SK-N-SH treated with all-trans-retinoic acid at 6 μM for 48 hours (cell line): Measurements from ENCODE around the gene METAP1D.

ENCODE experiments used
- ATAC-seq: fragments of 200-7000 bp; cut with Tn5 transposase; 3 replicates; pipeline ENCODE4 v1.9.1; 2020; ENCODE audit warnings: mild to moderate bottlenecking, moderate library complexity
- ARNTL ChIP-seq: fragments of 450-650 bp; formaldehyde crosslinking; IDR thresholded peaks from 2 replicates; pipeline ENCODE4 v1.5.0; 2020; ENCODE audit warnings: low read depth, mild to moderate bottlenecking, moderate library complexity, borderline replicate concordance
- BACH2 ChIP-seq: fragments of 250-450 bp; sonication (Bioruptor Pico); IDR thresholded peaks from 2 replicates; pipeline ENCODE4 v1.9.0; 2021; ENCODE audit warnings: mild to moderate bottlenecking, borderline replicate concordance
- CSDC2 ChIP-seq: fragments of 250-450 bp; sonication (Bioruptor Pico); IDR thresholded peaks from 2 replicates; pipeline ENCODE4 v1.5.0; 2020; ENCODE audit warnings: mild to moderate bottlenecking, moderate library complexity
- ESRRG ChIP-seq: fragments of 250-450 bp; sonication (Bioruptor Pico); IDR thresholded peaks from 2 replicates; pipeline ENCODE4 v1.6.1; 2021; ENCODE audit warnings: mild to moderate bottlenecking
- ISL1 ChIP-seq: fragments of 250-450 bp; sonication (Bioruptor Pico); IDR thresholded peaks from 2 replicates; pipeline ENCODE4 v2.1.2; 2022; ENCODE audit warnings: mild to moderate bottlenecking, moderate library complexity
- OSR1 ChIP-seq: fragments of 250-450 bp; sonication (Bioruptor Pico); IDR thresholded peaks from 2 replicates; pipeline ENCODE4 v1.8.0; 2022; ENCODE audit warnings: moderate library complexity, mild to moderate bottlenecking, inconsistent platforms
- PPARA ChIP-seq: fragments of 250-450 bp; sonication (Bioruptor Pico); IDR thresholded peaks from 2 replicates; pipeline ENCODE4 v1.5.0; 2020; ENCODE audit warnings: mild to moderate bottlenecking, borderline replicate concordance
- RARB ChIP-seq: fragments of 250-450 bp; sonication (Bioruptor Pico); IDR thresholded peaks from 2 replicates; pipeline ENCODE4 v1.8.0; 2021; ENCODE audit warnings: mild to moderate bottlenecking, moderate library complexity
- SNAI2 ChIP-seq: fragments of 250-450 bp; sonication (Bioruptor Pico); IDR thresholded peaks from 2 replicates; pipeline ENCODE4 v1.5.0; 2020; ENCODE audit warnings: mild to moderate bottlenecking, moderate library complexity
- TCF4 ChIP-seq: fragments of 250-450 bp; sonication (Bioruptor Pico); IDR thresholded peaks from 2 replicates; pipeline ENCODE4 v1.8.0; 2021; ENCODE audit warnings: mild to moderate bottlenecking, moderate library complexity, borderline replicate concordance
- TOX ChIP-seq: fragments of 250-450 bp; sonication (Bioruptor Pico); IDR thresholded peaks from 2 replicates; pipeline ENCODE4 v1.8.0; 2021; ENCODE audit warnings: mild to moderate bottlenecking, moderate library complexity, borderline replicate concordance
- ZC3H10 ChIP-seq: fragments of 250-450 bp; sonication (Bioruptor Pico); IDR thresholded peaks from 2 replicates; pipeline ENCODE4 v1.5.1; 2021; ENCODE audit warnings: mild to moderate bottlenecking, moderate library complexity
- ZFP3 ChIP-seq: fragments of 250-450 bp; sonication (Bioruptor Pico); IDR thresholded peaks from 2 replicates; pipeline ENCODE4 v1.5.0; 2020; ENCODE audit warnings: mild to moderate bottlenecking, moderate library complexity
- ZFP30 ChIP-seq: fragments of 450-650 bp; formaldehyde crosslinking; IDR thresholded peaks from 2 replicates; pipeline ENCODE4 v1.5.0; 2022; ENCODE audit warnings: mild to moderate bottlenecking, moderate library complexity
- ZNF565 ChIP-seq: fragments of 450-650 bp; formaldehyde crosslinking; conservative IDR thresholded peaks from 2 replicates; pipeline ENCODE4 v1.5.0; 2020; ENCODE audit warnings: low read depth, mild to moderate bottlenecking, moderate library complexity
- ZNF70 ChIP-seq: fragments of 450-650 bp; formaldehyde crosslinking; IDR thresholded peaks from 2 replicates; pipeline ENCODE4 v1.5.0; 2020; ENCODE audit warnings: mild to moderate bottlenecking, moderate library complexity
- TF ChIP-seq, protein P1 (sequence below): fragments of 250-450 bp; sonication (Bioruptor Pico); IDR thresholded peaks from 2 replicates; pipeline ENCODE4 v1.5.1; 2021; ENCODE audit warnings: mild to moderate bottlenecking, moderate library complexity
- TF ChIP-seq, protein P2 (sequence below): fragments of 250-450 bp; sonication (Bioruptor Pico); IDR thresholded peaks from 2 replicates; pipeline ENCODE4 v1.8.0; 2021; ENCODE audit warnings: low read depth, mild to moderate bottlenecking, moderate library complexity, borderline replicate concordance
- TF ChIP-seq, protein P3 (sequence below): fragments of 250-450 bp; sonication (Bioruptor Pico); IDR thresholded peaks from 2 replicates; pipeline ENCODE4 v1.8.0; 2020; ENCODE audit warnings: mild to moderate bottlenecking, moderate library complexity, borderline replicate concordance
- TF ChIP-seq, protein P4 (sequence below): fragments of 250-450 bp; sonication (Bioruptor Pico); IDR thresholded peaks from 2 replicates; pipeline ENCODE4 v1.5.0; 2020; ENCODE audit warnings: mild to moderate bottlenecking, moderate library complexity
- TF ChIP-seq, protein P5 (sequence below): fragments of 250-450 bp; sonication (Bioruptor Pico); IDR thresholded peaks from 2 replicates; pipeline ENCODE4 v1.5.1; 2020; ENCODE audit warnings: low read depth, mild to moderate bottlenecking, moderate library complexity

The METAP1D gene

DNA sequence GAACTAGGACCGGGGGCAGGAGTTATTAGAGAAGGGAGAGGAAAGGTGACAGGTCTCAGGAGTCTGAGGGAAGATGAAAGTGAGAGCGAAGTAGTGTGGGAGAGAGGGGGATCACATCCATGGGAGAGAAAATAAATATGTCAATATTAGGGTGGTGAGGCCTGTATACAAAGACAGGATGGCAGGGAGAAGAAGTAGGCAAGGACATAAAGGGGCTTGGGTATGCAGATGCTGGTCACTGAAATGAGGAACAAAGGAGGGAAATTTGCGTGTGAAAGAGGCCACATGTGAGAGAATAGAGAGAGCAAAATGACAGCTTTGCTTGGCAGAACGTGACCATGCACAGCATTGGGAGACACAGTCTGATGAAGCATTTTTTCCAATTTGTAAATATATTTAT lies 13.6 kb downstream of the METAP1D start:
- no peak for TF ChIP-seq ZC3H10 (CRISPR knock-in tag)
- TF ChIP-seq, protein P1, sequence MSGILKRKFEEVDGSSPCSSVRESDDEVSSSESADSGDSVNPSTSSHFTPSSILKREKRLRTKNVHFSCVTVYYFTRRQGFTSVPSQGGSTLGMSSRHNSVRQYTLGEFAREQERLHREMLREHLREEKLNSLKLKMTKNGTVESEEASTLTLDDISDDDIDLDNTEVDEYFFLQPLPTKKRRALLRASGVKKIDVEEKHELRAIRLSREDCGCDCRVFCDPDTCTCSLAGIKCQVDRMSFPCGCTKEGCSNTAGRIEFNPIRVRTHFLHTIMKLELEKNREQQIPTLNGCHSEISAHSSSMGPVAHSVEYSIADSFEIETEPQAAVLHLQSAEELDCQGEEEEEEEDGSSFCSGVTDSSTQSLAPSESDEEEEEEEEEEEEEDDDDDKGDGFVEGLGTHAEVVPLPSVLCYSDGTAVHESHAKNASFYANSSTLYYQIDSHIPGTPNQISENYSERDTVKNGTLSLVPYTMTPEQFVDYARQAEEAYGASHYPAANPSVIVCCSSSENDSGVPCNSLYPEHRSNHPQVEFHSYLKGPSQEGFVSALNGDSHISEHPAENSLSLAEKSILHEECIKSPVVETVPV (CRISPR knock-in tag), result no peak
- no peak for TF ChIP-seq CSDC2 (CRISPR knock-in tag)
- TF ChIP-seq, protein P2, sequence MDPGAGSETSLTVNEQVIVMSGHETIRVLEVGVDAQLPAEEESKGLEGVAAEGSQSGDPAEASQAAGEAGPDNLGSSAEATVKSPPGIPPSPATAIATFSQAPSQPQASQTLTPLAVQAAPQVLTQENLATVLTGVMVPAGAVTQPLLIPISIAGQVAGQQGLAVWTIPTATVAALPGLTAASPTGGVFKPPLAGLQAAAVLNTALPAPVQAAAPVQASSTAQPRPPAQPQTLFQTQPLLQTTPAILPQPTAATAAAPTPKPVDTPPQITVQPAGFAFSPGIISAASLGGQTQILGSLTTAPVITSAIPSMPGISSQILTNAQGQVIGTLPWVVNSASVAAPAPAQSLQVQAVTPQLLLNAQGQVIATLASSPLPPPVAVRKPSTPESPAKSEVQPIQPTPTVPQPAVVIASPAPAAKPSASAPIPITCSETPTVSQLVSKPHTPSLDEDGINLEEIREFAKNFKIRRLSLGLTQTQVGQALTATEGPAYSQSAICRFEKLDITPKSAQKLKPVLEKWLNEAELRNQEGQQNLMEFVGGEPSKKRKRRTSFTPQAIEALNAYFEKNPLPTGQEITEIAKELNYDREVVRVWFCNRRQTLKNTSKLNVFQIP (CRISPR knock-in tag), result no peak
- no peak for TF ChIP-seq ARNTL (CRISPR knock-in tag)
- TF ChIP-seq, protein P3, sequence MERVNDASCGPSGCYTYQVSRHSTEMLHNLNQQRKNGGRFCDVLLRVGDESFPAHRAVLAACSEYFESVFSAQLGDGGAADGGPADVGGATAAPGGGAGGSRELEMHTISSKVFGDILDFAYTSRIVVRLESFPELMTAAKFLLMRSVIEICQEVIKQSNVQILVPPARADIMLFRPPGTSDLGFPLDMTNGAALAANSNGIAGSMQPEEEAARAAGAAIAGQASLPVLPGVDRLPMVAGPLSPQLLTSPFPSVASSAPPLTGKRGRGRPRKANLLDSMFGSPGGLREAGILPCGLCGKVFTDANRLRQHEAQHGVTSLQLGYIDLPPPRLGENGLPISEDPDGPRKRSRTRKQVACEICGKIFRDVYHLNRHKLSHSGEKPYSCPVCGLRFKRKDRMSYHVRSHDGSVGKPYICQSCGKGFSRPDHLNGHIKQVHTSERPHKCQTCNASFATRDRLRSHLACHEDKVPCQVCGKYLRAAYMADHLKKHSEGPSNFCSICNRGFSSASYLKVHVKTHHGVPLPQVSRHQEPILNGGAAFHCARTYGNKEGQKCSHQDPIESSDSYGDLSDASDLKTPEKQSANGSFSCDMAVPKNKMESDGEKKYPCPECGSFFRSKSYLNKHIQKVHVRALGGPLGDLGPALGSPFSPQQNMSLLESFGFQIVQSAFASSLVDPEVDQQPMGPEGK (CRISPR knock-in tag), result no peak
- TF ChIP-seq PPARA, result no peak
- TF ChIP-seq, protein P4, sequence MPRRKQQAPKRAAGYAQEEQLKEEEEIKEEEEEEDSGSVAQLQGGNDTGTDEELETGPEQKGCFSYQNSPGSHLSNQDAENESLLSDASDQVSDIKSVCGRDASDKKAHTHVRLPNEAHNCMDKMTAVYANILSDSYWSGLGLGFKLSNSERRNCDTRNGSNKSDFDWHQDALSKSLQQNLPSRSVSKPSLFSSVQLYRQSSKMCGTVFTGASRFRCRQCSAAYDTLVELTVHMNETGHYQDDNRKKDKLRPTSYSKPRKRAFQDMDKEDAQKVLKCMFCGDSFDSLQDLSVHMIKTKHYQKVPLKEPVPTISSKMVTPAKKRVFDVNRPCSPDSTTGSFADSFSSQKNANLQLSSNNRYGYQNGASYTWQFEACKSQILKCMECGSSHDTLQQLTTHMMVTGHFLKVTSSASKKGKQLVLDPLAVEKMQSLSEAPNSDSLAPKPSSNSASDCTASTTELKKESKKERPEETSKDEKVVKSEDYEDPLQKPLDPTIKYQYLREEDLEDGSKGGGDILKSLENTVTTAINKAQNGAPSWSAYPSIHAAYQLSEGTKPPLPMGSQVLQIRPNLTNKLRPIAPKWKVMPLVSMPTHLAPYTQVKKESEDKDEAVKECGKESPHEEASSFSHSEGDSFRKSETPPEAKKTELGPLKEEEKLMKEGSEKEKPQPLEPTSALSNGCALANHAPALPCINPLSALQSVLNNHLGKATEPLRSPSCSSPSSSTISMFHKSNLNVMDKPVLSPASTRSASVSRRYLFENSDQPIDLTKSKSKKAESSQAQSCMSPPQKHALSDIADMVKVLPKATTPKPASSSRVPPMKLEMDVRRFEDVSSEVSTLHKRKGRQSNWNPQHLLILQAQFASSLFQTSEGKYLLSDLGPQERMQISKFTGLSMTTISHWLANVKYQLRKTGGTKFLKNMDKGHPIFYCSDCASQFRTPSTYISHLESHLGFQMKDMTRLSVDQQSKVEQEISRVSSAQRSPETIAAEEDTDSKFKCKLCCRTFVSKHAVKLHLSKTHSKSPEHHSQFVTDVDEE (CRISPR knock-in tag), result no peak
- TF ChIP-seq ZNF70 (CRISPR knock-in tag), result no peak
- no peak for TF ChIP-seq ISL1 (CRISPR knock-in tag)
- TF ChIP-seq SNAI2 (CRISPR knock-in tag), result no peak
- no peak for TF ChIP-seq TOX (CRISPR knock-in tag)
- no peak for TF ChIP-seq TCF4 (CRISPR knock-in tag)
- TF ChIP-seq ZNF565 (CRISPR knock-in tag), result no peak
- no peak for TF ChIP-seq ZFP3 (CRISPR knock-in tag)
- TF ChIP-seq, protein P5, sequence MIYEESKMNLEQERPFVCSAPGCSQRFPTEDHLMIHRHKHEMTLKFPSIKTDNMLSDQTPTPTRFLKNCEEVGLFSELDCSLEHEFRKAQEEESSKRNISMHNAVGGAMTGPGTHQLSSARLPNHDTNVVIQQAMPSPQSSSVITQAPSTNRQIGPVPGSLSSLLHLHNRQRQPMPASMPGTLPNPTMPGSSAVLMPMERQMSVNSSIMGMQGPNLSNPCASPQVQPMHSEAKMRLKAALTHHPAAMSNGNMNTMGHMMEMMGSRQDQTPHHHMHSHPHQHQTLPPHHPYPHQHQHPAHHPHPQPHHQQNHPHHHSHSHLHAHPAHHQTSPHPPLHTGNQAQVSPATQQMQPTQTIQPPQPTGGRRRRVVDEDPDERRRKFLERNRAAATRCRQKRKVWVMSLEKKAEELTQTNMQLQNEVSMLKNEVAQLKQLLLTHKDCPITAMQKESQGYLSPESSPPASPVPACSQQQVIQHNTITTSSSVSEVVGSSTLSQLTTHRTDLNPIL, result no peak
- no peak for TF ChIP-seq ZFP30

DNA sequence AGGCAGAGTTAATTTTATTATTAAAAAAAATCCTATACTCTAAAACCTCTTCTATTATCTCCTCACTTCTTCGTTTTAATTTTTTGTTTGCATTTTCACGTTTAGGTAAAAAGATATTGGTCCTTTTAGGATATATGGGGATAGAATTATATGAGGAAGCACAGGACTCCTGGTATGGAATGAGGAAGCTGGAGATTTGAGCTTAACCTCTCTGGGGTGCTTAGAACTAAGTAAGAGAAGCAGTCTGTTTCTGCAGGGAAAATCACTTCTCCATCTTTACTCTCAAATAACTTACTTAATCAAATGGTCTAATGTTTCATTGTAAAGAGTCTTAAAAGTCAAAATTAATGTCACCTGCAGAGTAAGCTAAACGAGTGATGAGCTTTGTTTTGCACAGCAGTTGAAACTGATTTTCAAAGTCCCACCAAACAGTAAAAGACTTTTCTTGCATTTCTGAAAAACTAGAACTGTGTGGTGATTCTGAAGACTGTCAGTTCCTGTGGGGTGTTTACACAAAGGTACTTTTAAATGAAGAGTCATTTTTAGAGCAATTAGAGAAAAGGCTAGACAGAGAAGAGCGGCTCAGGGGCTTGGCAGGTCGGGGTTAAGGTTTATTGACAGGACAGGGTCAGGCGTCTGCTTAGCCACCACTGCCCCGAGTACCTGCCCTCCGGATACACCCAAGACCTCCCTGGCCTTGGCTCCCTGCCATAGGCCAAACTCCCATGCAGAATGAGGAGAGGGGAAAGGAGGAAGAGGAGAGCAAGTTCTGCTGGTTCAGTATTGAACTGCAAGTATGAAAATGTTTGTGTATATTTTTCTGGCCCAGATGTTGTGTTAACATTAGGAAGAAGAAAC lies 21.6 kb downstream of the METAP1D start:
- ATAC-seq, result peak; percentile 44
- no peak for TF ChIP-seq RARB (CRISPR knock-in tag)
- TF ChIP-seq PPARA, result no peak
- no peak for TF ChIP-seq ESRRG
- TF ChIP-seq TOX (CRISPR knock-in tag), result no peak
- TF ChIP-seq OSR1 (CRISPR knock-in tag), result no peak
- no peak for TF ChIP-seq ZFP3 (CRISPR knock-in tag)
- TF ChIP-seq, protein P4 (CRISPR knock-in tag), result no peak
- no peak for TF ChIP-seq ZNF70 (CRISPR knock-in tag)
- TF ChIP-seq ISL1 (CRISPR knock-in tag), result no peak
- TF ChIP-seq BACH2 (CRISPR knock-in tag), result no peak

More for the DNA sequence above, 13.6 kb downstream of the METAP1D start:
- no peak for ATAC-seq
